Posterior vena cava (tissue), 2 donors: ENCODE results near the gene MIOX. TPM values are rescaled to one million over a fixed set of nuclear protein-coding genes. Genes with fewer than 3 reads are reported as not detected.
A peak's percentile ranks its signal among the peaks of the same experiment; 100 is the strongest.

Experiments used
- DNase-seq: peaks from one replicate; pipeline ENCODE4 v3.0.0-alpha.2; 2020; ENCODE audit warnings: low spot score
- intact Hi-C, 2 donors: fragments of 100-400 bp; cut with DNase I; formaldehyde crosslinking; loops; one replicate each; pipeline versions ENCODE4 v1.14.1 to v1.14.2; 2022 to 2023
- total RNA-seq, 2 donors: library from RNA; stranded (reverse); fragmentation: NEBNext Ultra II Directional; extraction: Animal tissue kit (Norgen Biotek cat#: 25700); gene quantifications; one replicate each; pipeline ENCODE4 v1.2.1, GENCODE V29; 2021
- donor health status: DM: yes; HTN: yes; CAD: no.
- donor health status: DM: yes; HTN: yes; CAD: no.

The MIOX gene
- total RNA-seq, 2 donors from 2014 or later, result not detected

DNA sequence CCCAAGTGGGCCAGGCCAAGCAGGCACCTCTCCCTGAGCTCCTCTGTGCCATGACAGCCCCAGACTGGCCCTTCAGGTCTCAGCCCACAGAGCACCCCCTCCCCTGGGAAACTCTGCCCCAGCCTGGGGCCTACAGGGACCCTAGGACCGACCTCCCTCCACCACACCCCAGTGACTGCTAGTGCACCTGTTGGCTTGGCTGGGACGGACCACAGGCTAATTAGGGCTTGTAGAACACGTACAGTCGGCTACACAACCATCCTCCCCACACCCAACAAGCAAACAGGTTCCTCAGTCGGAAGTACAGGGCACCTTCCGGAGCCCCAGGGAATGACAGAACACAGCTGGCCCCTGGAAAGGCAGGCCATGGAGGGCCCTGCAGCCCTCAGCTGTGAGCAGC, 16.2 kb upstream of the MIOX start:
- DNase-seq, result no peak
- intact Hi-C loops, result loop anchor here in 1 of 2 donors (10.0 kb wide), 1 partner anchor 226 kb away; the partner anchor contains the start of gene TUBGCP6

DNA sequence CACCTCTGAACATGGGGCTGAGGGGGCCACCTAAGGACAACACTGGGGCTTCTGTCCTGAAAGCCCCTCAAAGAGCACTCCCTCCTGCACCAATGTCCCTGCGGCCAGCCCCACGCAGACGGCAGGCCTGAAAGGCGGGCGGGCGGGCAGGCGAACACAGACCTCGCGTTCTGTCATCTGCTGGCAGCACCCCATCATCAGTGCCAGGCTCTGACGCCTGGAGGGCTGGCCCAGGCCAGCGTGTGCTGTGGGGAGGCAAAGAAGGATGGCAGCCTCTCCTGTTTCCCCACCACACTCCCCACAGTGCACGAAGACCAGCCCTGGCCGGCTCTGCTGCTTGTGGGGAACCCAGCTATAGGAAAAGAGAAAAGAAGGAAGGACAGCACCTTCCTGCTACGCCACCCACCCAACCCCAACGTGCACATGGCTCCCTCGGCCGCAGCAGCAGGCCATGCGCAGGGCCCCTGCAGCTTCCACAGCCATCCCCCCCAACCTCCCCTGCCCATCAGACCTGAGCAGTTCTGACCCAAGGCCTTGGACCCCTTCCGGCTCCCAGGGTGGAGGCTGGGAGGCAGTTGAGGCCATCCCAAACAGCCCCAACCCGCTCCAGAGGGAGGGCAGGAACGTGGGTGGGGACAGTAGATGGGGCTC, 15.3 kb upstream of the MIOX start:
- no peak for DNase-seq
- intact Hi-C loops, result loop anchor here in 1 of 2 donors (10.0 kb wide), 1 partner anchor 227 kb away; the partner anchor contains the start of gene TUBGCP6

DNA sequence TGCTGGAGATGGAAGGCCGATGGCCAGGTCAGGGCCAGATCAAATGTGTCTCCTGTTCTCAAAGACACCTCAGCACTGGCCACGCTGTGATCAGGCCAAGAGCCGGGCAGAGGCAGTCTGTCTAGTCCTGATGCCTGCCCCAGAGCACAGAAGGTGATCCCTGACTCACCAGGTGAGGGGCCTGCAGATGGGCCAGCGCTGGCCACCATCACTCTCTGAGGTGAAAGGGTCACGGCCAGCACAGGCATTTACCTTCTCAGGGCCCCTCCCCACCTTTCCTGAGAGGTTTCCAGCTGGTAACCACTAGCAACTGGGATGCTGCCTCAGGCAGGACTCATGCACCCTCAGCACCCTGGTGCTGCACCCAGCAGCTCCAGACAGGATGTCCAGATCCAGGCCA, 14.7 kb upstream of the MIOX start:
- DNase-seq, result no peak

DNA sequence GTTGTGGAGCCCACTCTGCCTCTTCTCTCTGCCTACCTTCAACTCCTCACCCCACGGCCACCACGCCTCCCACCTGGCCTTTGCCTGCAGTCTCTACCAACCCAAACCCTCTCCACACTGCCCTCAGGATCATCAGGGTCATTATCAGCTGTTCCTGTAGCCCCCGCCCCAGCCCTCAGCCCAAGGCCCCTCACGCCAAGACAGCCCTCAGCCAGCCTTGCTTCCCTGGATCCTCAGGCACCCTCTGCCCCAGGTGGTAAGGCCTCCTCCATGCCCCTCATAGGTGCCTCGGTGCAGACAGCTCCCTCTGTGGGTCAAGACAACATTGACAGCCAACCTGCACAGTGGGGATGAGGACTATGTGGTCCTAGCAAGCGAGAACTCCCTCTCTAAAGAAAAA, 13.6 kb upstream of the MIOX start:
- intact Hi-C loops, result loop anchor here in 1 of 2 donors (10.0 kb wide), 1 partner anchor 228 kb away; the partner anchor contains the start of gene TUBGCP6
- no peak for DNase-seq

More for the DNA sequence above, 14.7 kb upstream of the MIOX start:
- intact Hi-C loops, result loop anchor here in 1 of 2 donors (10.0 kb wide), 1 partner anchor 227 kb away; the partner anchor contains the start of gene TUBGCP6

DNA sequence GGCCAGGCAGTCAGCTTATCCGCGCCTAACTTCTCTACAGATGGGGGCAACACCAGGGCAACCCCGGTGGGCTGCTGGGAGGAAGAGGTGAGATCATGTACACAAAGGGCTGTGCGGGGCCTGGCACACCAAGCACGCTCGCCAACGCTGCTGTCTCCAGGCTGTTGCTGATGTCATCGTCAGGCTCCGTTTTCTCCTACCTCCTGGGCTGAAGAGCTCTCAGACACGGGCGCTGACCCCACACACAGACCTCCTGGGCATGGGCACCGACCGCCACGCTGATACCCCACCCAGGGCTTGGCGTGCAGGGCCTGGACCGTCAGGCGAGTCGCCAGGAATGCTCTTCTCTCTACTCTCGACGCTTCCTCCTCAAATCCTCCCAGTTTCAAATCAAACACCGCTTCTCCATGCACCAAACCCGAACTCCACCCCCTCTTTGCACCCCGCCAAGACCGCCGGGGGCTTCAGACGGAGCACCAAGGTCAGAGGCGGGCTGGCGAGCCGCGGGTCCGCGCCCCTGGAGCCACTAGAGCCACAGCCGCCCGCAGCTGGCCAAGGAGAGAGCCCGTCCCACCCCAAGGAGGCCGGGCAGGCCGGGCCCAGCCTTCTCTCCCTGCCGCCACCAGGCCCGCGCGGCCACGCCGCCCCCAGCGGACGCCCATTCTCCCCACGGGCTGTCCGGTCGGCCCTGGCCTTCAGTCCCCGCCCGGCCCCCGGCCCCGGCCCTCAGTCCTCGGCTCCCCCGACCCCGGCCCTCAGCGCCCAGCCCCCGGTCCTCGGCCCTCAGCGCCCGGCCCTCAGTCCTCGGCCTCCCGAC, 12.6 kb upstream of the MIOX start:
- DNase-seq, result no peak
- intact Hi-C loops, result loop anchor here in 1 of 2 donors (10.0 kb wide), 1 partner anchor 229 kb away; the partner anchor contains the start of gene TUBGCP6

DNA sequence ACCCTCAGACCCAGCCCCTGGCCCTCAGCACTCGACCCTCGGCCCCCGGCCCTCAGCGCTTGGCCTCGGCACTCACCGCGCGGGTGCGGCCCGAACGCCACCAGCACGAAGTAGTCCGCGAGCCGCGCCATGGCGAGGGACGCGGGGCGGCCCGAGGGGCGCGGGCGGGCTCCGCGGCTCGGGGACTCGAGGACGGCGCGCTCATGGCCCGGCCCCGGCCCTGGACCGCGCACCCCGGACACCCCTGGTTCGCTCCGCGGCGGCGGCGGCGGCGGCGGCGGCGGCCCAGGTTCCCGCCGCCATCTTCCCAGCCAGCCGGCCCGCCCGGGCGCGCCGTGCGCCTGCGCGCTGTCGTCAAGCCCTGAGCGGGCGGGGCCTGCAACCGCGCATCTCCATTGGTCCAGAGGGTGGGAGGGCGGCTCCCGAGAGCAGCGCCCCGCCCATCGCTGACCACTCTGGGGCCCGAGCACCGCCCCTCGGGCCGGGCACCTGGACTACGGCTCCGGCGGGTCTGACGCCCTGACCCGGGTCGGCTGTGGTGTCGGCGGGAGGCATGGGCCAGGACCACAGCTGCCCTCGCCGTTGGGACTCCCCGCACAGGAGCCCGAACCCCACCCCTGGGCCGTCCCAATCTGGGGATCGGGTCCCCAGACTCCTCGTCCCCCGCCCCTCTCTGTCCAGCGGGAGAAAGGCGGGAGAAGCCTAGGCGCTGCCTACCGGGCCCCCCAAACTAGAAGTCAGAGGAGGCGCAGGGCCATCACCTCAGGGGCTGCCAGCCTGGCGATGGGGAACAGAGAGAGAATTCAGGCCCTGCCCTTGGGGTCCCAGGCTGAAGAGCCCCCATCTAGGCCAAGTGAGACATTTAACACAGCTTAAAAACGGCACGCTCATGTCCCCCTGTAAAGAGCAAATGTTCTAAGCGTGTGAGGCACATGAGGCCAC, 11.7 kb upstream of the MIOX start, which contains the start of gene SBF1:
Gene SBF1 (minus strand): TSS at position 326 of the 942 bp plus-strand sequence. CDS start 195 bp downstream, at position 131.
- peak; percentile 96 for DNase-seq
- intact Hi-C loops, result loop anchor here in 1 of 2 donors (10.0 kb wide), 1 partner anchor 230 kb away; the partner anchor contains the start of gene TUBGCP6

DNA sequence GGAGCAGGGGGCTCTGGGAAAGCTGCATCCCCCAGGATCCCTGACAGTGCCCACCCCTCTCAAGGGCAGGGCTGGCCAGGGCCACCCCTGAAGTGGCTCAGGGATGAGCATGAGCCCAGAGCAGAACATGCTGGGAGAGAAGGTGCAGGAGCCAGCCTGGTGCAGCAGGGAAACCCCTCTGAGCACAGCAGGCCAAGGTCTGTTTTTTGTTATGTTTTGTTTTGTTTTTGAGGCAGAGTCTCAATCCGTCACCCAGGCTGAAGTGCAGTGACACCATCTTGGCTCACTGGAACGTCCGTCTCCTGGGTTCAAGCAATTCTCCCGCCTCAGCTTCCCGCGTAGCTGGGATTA, 11.0 kb upstream of the MIOX start:
- no peak for DNase-seq
- intact Hi-C loops, result loop anchor here in 1 of 2 donors (10.0 kb wide), 1 partner anchor 231 kb away; the partner anchor contains the start of gene TUBGCP6

DNA sequence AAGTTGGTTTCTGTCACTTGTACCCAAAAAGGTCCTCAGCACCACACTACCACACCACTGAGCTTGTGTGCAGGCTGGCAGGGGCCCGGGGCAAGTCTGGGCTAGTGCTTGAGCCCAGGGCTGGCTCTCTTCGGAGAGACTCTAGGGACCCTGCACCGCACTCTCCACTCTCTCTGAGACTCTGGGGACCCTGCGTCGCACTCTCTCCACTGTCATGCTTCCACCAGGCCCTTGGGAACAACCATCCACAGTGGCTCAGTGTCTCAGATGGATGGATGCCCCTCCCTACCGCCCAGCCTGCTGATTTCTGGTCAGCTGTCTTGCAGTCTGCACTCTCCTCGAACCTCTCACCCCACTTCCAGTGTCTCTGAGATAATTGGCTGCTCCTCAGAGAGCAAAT, 9.8 kb upstream of the MIOX start:
- DNase-seq, result no peak
- intact Hi-C loops, result loop anchor here in 1 of 2 donors (10.0 kb wide), 1 partner anchor 232 kb away; the partner anchor contains the start of gene TUBGCP6

DNA sequence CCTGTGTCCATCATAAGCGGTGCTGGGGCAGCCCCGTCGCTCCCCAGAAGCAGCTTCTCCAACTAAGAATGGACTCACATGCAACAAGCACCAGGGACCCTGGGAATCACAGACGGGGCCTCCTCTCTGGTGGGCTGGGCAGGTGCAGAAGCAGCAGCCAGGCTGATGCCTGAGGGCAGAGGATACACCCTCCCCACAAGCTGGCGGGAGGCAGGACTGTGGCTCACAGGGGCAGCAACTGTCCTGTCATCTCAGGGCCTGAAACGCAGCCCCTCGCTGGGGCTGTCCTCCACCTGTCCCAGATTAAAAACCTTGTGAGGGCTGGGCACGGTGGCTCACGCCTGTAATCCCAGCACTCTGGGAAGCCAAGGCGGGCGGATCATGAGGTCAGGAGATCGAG, 8.7 kb upstream of the MIOX start:
- DNase-seq, result no peak
- intact Hi-C loops, result loop anchor here in 1 of 2 donors (10.0 kb wide), 1 partner anchor 233 kb away; the partner anchor contains the start of gene TUBGCP6

DNA sequence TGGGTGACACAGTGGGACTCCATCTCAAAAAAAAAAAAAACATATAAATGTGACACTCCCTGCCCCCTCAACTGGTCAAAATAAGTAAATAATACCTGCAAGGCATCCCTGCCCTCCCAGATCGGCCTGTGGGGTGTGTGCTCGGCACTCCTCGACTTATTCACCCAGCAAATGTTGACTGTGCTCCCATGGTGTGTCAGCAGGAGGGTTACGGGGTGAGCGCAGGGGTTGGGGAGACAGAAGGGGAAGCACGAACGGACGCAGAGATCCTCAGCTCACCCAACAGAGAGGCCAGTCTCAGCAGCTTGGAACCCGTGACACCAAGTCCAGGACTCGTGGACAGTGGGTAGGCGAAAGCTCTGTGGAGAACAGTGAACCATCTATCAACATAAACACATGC, 6.9 kb upstream of the MIOX start:
- intact Hi-C loops, result loop anchor here in 1 of 2 donors (10.0 kb wide), 1 partner anchor 235 kb away; the partner anchor contains the start of gene TUBGCP6
- DNase-seq, result no peak

DNA sequence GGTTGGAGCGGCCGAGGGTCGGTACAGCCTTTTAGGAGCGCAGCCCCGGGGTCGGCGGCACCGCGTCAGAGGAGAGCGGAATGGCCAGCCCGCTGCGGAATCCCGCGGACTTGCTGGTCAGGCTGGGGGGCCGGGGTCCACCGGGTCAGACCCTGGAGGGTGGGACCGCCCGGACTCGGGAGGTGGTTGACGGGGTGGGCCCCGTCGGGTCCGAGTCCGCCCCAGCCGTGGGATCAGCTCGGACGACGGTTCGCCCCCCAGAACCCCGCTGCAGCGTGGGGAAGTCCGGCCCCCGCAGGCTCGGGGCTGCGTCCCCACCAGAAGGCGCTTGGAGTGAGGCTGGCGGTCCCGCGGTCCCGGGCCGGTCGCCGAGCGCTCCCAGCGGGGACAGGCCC, 5.6 kb upstream of the MIOX start:
- no peak for DNase-seq
- intact Hi-C loops, result no loop called here

DNA sequence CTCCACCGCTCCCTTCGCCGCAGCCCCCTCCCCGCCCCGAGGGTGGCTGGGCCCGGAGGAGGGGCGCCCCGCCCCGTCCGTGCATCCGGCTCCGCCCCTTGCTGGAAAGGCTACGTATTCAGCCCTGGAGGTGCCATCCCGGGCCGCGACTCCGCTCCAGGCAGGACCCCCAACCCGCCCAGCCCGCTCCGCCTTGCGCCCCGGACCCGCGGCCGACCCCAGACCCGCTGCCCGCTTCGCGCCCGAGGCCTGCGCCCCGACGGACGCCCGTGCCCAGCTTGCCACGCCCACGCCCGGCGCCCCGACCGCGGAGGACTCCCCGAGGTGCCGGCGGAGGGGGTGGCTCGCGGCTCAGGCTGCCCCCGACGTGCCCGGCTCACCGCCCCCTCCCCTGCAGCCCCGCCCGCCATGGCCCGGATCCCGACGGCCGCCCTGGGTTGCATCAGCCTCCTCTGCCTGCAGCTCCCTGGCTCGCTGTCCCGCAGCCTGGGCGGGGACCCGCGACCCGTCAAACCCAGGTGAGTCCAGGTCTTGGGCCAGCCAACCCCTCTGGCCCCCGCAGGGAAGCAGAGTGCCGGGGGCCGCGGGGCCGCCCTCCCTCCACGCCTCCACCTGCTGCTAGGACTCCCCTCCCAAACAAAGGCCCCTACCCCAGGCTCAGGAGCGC, 5.1 kb upstream of the MIOX start, which contains the start of gene ADM2:
Gene ADM2 (plus strand): TSS at position 104 of the 667 bp plus-strand sequence. CDS start 305 bp downstream, at position 409.
- no peak for DNase-seq
- intact Hi-C loops, result no loop called here

DNA sequence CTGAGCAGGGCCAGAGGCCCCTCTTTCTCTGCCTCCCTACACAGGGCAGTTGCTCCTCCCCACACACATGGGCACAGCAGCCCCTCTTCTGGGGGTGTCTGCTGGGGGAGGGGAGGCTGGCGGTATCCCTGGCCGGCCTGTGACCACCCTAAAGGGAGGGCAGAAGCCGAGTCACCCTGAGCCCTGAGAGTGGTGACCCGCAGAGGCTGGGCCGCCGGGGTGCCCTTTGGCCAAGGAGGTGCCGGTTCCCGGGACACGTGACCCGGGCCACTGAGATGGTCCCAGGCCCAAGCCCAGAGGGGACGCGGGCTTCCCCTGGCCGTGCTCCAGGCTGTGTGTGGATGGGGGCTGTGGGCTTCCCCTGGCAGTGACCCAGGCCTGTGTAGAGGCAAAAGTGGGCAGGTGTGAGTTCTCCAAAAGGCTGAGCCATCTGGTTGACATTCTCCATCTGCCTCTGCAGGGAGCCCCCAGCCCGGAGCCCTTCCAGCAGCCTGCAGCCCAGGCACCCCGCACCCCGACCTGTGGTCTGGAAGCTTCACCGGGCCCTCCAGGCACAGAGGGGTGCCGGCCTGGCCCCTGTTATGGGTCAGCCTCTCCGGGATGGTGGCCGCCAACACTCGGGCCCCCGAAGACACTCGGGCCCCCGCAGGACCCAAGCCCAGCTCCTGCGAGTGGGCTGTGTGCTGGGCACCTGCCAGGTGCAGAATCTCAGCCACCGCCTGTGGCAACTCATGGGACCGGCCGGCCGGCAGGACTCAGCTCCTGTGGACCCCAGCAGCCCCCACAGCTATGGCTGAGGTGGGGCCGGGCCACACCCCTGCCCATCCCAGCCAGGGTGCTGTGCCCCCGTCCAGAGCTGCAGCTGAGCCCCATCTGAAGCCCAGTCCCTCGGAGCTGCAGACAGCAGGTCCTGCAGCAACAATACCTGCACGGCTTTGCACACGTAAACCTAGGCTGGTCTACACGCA, 4.3 kb upstream of the MIOX start:
- intact Hi-C loops, result no loop called here
- DNase-seq, result no peak

DNA sequence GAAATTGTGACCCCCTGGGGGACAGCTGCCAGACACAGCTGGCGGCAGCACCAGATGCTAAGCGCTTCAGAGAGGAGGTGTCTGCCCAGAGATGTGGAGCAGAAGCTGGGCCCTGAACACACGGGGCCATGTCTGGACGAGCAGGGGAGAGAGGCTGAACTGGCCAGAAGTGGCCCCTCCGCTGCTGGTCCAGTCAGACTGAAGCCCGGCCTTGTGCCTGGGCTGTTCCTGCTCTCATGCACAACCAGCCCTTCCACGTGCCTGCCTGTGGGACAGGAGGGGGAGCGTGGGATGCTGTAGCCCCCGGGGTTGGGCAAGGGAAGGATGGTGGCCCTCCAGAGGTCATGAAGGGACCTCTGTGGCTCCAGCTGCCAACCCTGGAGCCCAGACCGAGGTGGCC, 3.6 kb upstream of the MIOX start:
- DNase-seq, result no peak
- intact Hi-C loops, result no loop called here

DNA sequence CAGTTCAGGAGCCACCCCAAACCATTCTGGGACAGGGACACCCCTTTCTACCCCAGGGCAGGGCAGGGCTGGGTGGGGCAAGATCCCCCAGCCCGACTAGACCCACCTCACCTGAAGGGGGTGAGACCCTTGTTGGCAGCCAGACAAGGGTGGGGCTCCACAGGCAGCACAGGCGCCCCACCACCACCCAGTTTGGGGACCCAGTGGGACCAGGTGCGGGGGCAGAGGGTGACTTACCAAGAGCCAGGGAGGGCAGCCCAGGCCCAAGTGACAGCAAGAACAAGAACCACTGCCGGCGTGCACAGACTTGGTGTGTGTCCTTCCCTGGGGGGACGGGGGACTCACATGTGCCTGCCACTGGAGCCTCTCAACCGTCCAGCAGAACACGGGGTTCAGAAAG, 3.1 kb upstream of the MIOX start:
- no peak for DNase-seq
- intact Hi-C loops, result no loop called here

DNA sequence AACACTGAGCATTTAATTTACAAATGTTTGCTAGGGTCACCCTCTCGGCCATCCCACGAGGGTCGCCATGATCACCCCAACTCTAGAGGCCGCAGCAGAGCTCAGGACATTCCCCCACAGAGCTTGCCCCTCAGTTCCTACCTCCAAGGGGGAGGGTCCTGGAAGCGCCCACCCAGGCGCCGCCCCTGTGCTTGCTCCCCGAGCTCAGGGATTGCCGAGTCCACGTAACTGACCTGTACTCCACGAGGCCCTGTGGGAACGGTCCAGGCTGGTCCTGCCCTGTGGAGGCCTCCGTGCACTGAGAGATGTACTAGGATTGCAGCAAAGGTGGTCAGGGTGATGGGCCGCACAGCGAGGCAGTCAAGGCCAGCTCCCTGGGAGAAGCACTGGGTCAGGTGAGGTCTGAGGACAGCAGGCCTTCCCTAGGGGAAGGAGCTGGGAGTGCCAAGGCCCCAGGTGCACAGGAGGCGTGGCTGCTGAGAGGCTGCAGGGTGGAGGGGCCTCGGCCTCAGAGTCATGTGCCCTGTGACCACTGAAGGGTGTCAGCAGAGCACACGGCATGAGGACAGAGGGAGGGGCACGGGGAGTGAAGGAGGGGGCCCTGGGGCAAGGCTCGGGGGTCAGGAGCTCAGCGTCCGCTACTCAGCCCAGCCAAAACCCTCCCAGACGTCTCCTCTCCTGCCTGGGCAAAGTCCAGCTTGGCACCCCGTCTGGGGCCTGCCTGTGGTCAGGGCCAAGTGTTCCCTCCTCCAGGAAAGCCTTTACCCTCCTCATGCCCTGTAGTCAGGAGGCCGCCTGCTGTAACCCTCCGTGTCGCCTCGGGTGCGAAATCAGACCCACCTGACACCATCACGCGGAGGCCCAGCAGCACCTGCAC, 2.4 kb upstream of the MIOX start:
- no peak for DNase-seq
- intact Hi-C loops, result no loop called here
